OCI-M2 (cell line): ENCODE data around the gene CSPG4.
"Not testable (repeated sequence)": the region's sequence is repeated elsewhere in the genome, so short reads cannot be mapped to it uniquely, and the experiment has no call there.

Experiments
- DNase-seq: peaks from one replicate; lab custom pipeline; 2025; ENCODE audit not compliant: unreplicated experiment; lab: John Stamatoyannopoulos, UW

Gene CSPG4

DNA sequence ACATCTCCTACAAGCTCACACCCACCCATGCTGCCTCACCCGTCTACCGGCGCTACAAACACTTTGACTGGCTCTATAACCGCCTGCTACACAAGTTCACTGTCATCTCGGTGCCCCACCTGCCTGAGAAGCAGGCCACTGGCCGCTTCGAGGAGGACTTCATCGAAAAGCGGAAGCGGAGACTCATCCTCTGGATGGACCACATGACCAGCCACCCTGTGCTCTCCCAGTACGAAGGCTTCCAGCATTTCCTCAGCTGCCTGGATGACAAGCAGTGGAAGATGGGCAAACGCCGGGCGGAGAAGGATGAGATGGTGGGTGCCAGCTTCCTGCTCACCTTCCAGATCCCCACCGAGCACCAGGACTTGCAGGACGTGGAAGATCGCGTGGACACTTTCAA, 62.8 kb downstream of the CSPG4 start:
- DNase-seq, result no peak

DNA sequence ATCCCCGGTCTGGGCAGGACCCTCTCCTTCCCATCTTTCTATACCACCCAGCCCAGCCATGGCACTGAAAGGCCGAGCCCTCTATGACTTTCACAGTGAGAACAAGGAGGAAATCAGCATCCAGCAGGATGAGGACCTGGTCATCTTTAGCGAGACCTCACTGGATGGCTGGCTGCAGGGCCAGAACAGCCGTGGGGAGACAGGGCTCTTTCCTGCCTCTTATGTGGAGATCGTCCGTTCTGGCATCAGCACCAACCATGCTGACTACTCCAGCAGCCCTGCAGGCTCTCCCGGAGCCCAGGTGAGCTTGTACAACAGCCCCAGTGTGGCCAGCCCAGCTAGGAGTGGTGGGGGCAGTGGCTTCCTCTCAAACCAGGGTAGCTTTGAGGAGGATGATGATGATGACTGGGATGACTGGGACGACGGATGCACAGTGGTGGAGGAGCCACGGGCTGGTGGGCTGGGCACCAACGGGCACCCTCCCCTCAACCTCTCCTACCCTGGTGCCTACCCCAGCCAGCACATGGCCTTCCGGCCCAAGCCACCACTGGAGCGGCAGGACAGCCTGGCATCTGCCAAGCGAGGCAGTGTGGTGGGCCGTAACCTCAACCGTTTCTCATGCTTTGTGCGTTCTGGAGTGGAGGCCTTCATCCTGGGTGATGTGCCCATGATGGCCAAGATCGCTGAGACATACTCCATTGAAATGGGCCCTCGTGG, 63.4 kb downstream of the CSPG4 start:
- no peak for DNase-seq

DNA sequence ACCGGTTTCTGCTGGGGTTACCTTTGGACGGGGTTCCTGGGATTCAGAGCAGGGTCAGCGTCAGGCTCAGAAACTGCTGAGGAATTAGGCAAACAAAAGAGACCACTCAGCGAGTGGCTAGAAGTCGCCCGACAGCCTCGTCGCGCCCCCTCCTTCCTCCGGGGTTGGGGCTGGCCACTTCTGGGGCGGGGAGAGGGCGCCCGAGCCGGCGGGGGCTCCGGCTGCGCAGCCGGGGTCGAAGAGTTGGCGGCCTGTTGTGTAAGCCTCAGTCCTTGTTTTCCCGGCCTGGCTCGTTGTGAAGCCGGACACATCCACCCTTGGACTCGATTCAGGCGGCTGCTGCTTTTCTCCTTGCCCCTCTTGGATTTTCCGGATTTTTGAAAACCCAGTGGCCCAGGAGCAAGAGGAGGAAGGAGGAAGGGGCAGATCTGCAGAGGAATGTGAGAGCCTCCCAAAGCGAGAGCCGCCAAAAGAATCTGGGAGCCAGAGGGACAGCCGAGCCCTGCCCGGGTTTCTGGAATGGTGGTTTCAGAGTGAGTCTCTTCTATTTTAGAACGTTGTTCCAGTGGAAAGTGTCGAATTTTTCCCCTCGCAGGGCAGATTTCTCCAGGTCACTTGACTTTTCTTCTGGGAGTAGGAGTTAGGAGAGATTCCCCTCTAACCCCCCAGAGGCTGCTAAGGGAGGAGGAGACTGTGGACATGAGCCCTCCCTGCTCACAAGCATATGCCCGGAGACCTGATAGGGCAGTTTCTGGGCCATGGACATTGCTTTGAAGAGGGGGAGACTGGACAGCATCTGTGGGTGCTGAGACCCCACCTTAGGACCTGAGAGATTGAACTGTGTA, 64.3 kb downstream of the CSPG4 start:
- DNase-seq, result no peak

DNA sequence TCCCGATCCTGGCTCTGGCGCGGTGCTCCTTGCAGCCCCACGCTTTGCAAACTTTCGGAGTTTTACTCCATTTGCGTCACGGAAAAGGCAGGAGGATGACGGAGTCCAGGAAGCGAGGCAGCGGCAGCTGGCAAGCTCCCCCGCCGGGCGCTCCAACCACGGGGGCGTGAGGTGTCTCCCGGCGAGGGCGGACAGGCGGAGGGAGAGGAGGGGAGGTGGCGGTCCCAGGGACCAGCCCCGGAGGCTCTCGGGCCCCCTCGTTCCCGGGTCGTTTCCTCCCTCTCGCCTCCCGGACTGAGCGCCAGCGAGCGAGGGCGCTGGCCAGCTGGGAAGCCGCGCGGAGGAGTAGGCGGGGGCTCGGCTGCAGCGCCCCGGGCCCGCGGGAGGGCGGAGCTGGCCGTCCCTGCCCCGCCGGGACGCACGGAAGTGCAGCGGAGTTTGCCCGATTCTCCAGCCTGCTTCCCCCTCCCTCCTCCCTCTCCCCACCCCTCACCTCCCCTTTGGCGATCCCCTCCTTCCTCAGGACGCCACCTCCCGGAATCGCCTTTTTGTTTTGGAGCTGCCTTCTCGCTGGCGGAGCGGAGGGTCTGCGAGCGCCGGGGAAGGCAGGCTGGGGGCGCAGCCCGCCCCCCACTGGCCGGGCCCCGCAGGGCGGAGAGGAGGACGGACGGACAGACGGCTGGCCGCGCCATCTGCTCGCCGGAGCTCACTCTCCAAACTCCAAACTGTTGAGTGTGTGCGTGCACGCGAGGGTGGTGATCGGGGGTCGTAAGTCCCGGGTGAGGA, 65.1 kb downstream of the CSPG4 start, which contains the start of gene SNX33:
TSS of gene SNX33 (plus strand) at position 543 of the 786 bp plus-strand sequence. CDS start 1,191 bp downstream, outside the sequence.
- no peak for DNase-seq

DNA sequence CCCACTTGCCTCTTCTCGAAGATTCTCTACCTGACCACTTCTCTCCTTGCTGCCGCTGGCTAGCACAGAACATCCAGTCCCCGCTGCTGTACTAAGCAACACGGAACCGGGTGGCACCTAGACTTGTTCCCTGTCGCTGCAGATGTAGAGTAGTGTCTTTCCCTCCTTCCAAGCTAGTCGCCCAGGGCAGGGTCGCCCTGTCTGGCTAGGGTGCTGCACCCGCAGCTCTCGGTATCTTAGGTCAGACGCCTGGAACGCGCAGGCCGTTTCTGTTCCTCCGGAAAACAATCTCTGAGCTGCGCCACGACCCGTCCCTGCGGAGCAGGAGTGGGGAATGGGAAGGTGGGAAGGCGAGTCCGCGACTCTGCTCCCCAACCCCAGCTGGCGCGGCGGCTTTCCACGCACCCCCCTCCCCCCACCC, 65.7 kb downstream of the CSPG4 start:
- no peak for DNase-seq

DNA sequence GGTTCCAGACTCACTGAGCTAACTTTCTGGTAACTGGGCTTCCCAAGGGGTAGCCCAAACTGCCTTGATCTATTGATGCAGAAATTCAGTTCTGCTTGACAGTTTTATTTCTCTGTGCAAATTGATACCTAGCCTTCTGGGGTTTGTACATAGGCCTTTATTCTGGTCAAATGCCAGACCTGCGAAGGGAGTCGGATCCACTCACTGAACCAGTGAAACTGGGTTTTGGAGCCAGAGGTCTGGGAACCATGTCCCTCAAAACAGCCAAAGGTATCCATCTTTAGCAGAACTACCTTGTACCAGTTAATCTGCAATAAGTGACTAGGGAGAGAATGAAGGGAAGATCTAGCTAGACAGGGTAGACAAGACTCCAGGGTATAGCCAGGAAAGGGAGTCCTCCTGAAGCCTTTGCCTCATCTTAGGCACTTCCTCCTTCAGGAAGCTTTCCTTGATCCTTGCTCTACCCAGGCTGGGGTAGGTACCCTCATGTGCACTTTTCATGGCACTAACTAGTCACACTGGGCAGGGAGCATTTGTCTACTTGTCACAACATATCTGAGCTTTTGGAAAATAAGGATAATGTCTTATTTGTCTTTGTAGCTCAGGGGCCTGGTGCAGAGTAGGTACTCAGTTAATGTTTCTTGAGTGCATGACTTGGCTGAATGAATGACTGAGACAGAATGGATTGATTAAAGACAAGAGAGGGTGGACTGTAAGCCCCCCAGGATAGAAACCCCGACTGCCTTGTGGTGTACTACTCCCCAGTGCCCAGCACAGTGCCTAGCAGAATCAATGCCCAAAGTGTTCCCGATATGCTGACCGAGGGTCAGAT, 66.3 kb downstream of the CSPG4 start:
- DNase-seq, result no peak

DNA sequence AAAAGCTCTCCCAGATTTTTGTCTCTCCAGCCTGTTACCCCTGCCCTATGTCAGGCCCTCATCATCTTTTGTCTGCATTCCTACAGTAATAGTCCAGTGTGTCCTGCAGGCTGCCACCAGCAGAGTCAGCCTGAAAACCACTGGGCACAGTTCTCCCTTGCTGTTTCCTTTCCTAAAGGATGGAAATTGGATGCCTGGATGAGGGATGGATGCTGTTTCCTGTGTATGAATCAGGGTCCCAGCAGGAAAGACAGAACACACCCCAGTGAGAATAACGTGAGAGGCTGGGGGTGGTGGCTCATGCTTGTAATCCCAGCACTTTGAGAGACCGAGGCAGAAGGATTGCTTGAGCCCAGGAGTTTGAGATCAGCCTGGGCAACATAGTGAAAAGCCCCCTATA, 68.3 kb downstream of the CSPG4 start:
- no peak for DNase-seq

DNA sequence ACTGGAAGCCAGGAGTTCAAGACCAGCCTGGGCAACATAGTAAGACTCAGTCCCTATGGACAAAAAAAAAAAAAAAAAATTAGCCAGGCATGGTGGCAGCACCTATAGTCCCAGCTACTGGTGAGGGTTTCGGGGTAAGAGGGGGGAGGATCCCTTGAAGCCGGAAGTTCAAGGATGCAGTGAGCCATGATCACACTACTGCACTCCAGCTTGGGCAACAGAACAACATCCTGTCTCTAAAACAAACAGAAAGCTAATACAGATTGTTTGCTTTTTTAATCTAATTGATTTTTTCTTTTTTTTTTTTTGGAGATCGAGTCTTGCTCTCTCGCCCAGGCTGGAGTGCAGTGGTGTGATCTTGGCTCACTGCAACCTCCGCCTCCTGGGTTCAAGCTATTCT, 71.0 kb downstream of the CSPG4 start:
- DNase-seq, result no peak

DNA sequence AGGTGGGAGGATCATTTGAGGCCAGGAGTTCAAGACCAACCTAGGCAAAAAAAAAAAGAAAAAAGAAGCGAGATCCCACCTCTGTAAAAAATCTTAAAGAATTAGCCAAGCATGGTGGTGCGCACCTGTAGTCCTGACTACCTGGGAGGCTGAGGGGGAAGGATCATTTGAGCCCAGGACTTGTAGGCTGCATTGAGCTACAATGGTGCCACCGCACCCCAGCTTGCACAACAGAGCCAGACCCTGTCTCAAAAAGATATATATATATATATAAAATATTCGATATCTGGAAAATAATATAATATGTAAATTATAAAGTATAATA, 71.5 kb downstream of the CSPG4 start:
- no peak for DNase-seq

DNA sequence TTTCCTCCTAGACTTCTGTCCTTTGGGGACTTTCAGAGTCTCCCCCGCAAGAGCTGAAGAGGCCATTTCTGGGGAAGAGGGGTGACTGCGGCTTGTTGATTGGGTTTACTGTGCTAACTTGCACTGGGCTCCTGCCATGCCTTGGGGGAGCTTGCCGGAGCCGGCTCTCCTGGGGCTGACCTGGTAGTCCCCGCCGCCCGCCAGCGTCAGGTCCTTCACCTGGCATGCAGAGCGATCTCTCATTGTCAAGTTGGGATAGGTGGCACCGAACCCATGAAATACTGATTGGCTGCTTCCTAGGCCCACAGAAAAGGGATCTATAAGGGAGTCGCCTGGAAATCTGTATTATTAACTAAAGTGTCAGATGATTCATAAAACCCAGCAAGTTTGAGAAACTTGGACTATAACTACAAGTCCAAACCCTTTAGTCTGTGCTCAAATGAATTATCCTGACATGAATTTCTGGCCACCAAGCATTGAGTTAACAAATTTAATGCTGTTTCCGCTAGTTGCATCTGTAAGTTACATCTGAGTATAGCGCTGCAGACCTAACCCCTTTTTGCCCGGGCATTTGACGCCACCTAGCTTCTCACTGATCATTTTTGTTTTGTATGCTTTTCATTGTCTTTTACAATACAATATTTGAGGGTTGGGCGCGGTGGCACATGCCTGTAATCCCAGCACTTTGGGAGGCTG, 72.0 kb downstream of the CSPG4 start:
- peak; percentile 60 for DNase-seq

DNA sequence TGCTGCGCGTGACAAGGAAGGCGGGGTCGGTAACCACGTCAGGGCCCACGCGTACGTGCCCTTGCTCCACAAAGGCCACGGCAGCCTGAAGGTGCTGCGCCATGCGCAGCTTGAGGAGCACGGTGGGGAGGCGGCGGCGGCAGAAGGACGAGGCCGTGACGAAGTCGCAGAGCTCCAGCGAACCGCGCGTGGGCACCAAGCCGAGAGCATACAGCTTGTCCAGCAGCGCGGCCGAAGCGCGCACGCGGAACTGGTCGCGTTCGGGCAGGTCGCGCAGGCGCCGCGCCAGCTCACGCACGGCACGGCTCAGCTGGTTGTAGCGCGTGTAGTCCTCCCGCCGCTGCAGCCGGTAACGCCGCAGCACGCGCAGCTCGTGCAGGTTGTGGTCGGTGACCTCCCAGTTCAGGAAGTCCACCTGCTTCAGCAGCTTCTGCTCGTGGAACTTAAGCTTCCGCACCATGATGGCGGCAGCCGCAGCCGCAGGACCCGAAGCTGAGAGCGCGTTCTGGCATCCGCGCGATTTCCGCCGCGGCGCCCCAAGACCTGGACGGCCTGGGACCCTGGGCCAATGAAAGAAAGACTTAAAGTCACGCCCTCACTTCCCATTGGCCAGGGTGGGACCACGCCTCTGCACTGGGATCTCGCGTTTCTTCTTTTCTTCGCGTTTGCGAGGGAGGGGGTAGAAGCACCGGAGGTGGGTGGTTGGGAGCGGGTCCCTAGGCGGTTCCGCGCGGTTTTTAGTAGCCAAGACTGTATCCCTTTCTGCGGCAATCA, 72.8 kb downstream of the CSPG4 start, which contains the start of gene IMP3:
TSS of gene IMP3 (minus strand) at position 516 of the 774 bp plus-strand sequence. CDS start at position 460, 56 bp downstream.
- DNase-seq, result peak; percentile 70

DNA sequence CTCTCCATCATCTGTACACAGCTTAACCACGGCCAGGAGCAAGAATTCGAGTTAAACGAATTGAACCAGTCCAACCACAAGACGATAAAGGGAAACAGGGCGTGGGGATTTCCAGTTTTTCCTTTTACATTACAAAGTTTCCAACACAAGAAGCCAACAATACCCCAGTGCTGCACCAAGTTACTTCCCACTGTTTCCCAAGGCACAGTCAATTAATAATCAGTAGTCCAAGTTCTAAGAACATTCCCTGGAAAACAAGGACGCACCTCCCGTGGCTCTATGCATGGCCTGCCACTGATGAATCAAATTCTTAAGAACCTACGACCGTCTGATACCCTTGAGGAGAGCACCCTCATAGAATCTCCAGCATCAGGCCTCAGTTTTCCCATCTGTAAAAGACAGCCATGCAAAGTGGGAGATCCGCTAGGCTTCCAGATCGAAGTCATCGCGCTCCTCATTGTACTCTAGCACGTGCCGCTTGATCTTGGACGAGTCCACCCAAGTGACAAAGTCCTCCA, 73.4 kb downstream of the CSPG4 start:
- DNase-seq, result no peak

DNA sequence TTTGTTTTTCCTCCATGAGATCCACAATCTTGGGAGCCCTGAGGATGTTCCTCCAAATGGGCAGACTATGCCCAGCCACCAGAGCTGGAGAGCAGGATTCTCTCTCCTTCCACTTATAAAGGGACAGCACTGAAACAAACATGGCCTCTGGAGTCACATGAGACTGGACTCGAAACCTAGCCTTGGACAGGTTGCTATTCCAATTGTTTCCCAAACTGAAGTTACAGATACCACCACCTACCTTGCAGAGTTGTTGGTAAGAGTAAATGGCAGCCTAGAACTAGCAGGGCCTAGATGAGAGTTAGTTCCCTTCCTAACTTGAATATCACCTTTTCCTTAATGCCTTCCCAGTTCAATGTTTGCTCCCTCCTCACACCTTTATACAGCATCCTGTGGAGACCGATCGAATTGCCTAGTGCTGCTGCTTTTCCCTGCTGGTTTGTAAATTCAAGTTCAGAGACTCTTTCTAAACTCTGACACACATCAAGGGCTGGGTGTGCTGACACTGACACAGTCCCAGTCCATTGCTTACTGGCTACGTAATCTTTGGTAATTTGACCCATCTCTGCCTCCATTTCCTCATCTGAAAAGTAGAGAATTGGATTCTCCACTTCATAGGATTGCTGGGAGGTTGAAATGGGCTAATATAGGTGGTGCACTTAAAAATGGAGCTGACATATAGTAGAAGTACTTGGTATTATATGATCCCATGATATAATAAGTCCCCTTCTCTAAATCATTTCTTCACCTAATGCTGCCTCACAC, 75.2 kb downstream of the CSPG4 start:
- DNase-seq, result no peak

DNA sequence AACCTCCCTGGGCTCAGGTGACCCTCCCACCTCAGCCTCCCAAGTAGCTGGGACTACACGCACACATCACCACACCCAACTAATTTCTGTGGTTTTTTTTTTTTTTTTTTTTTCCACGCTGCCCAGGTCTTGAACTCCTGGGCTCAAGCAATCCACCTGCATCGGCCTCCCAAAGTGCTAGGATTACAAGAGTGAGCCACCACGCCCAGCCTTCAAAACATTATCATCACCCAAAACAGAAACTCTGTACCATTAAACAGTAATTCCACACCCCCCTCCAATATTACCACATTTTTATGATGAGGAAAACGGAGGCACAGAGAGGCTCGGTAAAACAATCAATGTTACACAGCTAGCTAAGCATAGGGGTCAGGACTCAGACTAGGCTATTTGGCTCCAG, 76.6 kb downstream of the CSPG4 start:
- DNase-seq, result no peak

DNA sequence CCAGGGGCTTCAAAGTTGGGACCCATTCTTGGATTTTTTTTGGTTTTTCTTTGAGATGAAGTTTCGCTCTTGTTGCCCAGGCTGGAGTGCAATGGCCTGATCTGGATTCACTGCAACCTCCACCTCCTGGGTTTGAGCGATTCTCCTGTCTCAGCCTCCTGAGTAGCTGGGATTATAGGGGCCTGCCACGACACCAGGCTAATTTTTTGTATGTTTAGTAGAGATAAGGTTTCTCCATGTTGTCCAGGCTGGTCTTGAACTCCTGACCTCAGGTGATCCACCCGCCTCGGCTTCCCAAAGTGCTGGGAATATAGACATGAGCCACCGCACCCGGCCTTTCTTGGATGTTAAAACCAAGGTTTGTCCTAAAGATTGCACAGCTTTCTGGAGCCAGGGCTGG, 78.7 kb downstream of the CSPG4 start:
- DNase-seq, result not testable (repeated sequence)

DNA sequence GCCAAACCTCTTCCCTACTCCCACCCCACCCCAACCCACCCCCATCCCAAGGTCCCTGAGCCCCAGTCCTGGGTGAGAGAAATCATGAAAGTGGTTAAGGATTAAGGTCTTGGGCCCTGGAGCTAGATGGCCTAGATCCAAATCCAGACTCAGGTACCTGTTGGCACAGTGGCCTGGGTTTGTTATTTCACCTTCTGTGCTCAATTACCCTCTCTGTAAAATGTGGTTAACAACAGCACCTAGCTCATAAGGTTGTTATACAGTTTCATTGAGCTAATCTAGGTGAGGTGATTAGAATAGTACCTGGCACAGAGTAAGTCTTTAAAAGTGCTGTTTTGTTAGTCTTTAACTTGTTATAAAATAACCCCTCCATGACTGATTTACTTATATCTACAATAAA, 80.7 kb downstream of the CSPG4 start:
- DNase-seq, result no peak

DNA sequence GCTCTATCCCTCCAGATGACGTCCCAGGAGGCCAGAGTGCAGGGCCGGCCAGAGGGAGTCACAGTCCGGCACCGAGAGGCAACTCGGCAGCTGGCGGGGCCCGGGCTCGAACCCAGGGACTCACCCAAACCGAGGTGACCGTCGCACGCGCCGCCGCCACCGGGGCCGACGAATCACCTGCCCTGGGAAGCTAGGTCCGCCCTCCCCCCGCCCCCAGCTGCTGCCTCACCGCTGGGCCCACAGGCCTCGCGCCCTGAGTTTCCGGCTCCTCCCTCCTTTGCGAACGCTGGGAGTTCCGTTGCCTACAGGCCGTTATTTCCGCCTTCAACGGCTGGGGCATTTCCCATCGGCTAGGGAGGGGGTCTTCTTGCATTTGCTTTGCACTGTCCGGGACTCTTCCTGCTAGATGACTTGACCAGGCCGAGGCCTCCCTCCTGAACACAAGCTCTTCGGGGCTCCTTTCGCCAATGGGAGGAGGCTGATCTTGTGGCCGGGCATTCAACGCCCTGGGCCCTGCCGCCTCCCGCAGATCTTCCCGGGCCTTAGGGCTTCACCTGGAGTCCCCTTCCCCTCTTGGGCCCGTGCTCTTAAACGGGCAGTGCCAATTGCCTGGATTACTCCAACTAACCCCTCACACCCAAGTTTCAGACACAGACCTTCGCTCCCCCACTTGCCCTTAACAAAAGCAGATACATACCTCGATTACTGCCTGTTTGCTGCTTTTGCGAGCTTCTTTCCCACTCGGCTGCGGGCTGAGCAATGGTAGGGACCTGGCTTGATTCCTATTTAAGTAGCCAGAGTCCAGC, 86.9 kb downstream of the CSPG4 start, which contains the start of gene SNUPN:
TSS of gene SNUPN (minus strand) at position 184 of the 806 bp plus-strand sequence. CDS start 4,674 bp downstream, outside the sequence.
- DNase-seq, result peak; percentile 55
